BE2C (cell line): ENCODE measurements around the gene SYNDIG1.
"Not testable (repeated sequence)": the region's sequence is repeated elsewhere in the genome, so short reads cannot be mapped to it uniquely, and the experiment has no call there.

Source experiments
- DNase-seq: peaks from one replicate; pipeline ENCODE4 v3.0.0-alpha.2; 2020
- H3K27me3 ChIP-seq: fragments of 250-450 bp; sonication (Bioruptor Pico); 2 replicates; pipeline ENCODE4 v1.5.1; 2020; ENCODE audit warnings: mild to moderate bottlenecking
- H3K36me3 ChIP-seq: fragments of 250-450 bp; sonication (Bioruptor Pico); 2 replicates; pipeline ENCODE4 v1.5.1; 2020; ENCODE audit warnings: mild to moderate bottlenecking
- H3K4me1 ChIP-seq: fragments of 250-450 bp; sonication (Bioruptor Pico); 2 replicates; pipeline ENCODE4 v1.5.1; 2020
- H3K4me3 ChIP-seq: 2 replicates; pipeline ENCODE4 v1.5.1; 2011; ENCODE audit warnings: low read depth, low read length
- H3K9me3 ChIP-seq: fragments of 250-450 bp; sonication (Bioruptor Pico); 2 replicates; pipeline ENCODE4 v1.5.1; 2020
- TF ChIP-seq, protein P1 (sequence below): IDR thresholded peaks from 2 replicates; pipeline ENCODE4 v1.5.1; 2012; ENCODE audit warnings: mild to moderate bottlenecking, low read depth, low read length

The SYNDIG1 gene

DNA sequence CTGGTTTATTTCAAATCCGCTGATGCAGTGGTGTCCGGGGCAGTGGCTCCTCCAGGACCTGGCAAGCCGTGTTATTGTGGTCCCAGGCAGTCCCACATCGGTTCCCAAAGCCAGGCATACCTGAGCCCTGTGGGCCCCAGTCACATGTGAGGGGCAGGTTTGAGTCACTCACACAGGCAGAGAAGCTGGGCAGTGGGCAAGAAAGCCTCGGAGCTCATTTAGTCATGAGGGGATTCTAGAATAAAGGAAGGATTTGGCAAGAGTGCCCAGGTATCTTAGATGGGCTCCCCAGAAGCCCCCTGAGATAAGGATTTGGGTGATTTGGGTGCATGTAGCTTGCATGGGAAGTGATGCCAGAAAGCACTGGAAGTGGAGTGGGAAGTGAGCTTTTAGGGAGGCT lies 37.3 kb downstream of the SYNDIG1 start:
- no peaks in the 10 kb centered on the region for H3K36me3 ChIP-seq
- H3K4me3 ChIP-seq: no peak overlapping the region
- H3K4me1 ChIP-seq: peaks cover 17% of the 10 kb centered on the region
- H3K9me3 ChIP-seq: no peaks in the 10 kb centered on the region
- TF ChIP-seq, protein P1, sequence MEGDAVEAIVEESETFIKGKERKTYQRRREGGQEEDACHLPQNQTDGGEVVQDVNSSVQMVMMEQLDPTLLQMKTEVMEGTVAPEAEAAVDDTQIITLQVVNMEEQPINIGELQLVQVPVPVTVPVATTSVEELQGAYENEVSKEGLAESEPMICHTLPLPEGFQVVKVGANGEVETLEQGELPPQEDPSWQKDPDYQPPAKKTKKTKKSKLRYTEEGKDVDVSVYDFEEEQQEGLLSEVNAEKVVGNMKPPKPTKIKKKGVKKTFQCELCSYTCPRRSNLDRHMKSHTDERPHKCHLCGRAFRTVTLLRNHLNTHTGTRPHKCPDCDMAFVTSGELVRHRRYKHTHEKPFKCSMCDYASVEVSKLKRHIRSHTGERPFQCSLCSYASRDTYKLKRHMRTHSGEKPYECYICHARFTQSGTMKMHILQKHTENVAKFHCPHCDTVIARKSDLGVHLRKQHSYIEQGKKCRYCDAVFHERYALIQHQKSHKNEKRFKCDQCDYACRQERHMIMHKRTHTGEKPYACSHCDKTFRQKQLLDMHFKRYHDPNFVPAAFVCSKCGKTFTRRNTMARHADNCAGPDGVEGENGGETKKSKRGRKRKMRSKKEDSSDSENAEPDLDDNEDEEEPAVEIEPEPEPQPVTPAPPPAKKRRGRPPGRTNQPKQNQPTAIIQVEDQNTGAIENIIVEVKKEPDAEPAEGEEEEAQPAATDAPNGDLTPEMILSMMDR: no peak
- DNase-seq: no peak
- no peaks in the 10 kb centered on the region for H3K27me3 ChIP-seq

DNA sequence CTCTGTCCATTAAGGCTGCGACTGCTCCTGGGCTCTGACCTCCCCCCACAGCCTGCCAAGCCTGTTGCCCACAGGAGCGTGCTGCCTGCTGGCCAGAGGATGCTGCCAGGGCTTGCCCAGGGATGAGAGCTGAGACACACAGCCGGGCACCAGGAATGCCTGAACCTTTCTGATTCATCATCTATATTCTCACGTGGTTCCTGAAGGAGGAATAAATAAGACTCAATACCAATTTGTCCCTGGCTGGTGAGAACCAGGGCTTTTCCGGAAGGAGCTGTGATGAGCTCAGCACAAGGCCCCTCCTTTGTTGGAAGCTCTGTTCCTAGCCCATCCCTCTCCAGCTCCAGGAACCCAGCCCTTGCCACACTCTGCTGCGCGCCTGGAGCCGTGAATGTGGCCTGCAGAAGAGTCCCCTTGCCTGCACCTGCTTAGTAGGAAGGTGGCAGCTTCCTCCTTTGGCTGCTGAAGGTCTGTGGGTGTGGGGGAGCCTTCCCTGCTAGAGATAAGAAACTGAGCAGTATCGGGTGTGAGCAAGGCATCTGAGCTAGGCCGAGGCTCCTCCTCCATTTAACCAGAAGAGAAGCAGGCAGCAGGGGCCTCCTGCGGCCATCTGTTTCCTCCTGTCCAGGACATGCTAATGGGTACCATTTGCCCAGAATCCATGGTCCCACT lies 37.9 kb downstream of the SYNDIG1 start:
- Histone ChIP-seq H3K4me1 (peaks cover 13% of the 10 kb centered on the region), H3K9me3 (no peaks in the 10 kb centered on the region), H3K4me3 (no peak overlapping the region), H3K27me3 (no peaks in the 10 kb centered on the region), H3K36me3 (no peaks in the 10 kb centered on the region)
- no peak for DNase-seq
- TF ChIP-seq, protein P1: no peak

DNA sequence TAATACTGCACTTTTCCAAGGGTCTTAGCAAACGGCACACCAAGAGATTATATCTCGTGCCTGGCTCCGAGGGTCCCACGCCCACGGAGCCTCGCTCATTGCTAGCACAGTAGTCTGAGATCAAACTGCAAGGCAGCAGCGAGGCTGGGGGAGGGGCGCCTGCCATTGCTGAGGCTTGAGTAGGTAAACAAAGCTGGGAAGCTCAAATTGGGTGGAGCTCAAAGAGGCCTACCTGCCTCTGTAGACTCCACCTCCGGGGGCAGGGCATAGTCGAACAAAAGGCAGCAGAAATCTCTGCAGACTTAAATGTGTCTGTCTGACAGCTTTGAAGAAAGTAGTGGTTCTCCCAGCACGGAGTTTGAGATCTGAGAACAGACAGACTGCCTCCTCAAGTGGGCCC lies 43.0 kb downstream of the SYNDIG1 start:
- H3K4me1 ChIP-seq, H3K36me3 ChIP-seq, H3K9me3 ChIP-seq, H3K27me3 ChIP-seq, DNase-seq, H3K4me3 ChIP-seq: not testable (repeated sequence)

DNA sequence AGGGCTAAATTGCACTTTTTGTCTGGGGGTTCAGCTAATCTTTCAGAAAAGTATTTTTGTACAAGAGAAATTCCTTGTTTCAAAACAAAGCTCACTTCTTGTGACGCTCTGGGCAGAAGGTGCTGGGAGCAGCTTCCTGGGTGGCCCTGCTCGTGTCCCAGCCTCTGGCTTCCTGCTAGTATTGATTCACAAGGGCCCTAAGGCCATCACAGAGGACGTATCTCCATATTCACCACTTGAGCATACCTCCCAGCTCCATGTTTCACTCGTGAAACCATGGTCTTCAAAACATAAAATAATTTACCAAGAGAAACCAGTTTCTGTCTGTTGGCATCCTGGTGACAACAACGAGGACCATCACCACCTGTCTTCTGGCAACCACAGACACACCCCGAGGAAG lies 49.1 kb downstream of the SYNDIG1 start:
- Histone ChIP-seq H3K27me3 (no peaks in the 10 kb centered on the region), H3K4me1 (no peaks in the 10 kb centered on the region), H3K4me3 (no peak overlapping the region), H3K36me3 (no peaks in the 10 kb centered on the region), H3K9me3 (no peaks in the 10 kb centered on the region)
- no peak for DNase-seq
- TF ChIP-seq, protein P1: no peak

DNA sequence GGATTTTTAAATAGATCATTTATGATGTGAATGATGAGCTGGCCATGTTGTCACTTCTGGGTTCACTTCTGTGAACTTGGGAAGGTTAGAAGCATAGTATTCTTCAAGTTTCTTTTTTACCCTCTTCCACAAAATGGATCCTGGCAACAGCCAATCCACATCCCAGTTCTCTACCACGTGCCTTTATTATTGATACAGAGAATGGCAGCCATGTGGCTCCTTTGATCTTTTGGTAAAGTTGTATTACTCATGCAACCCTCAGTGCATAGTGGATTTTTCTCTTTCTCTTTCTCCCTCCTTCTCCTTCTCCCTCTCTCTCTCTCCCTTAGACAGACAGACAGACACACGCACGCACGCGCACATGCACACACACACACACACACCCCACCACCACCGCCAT lies 50.0 kb downstream of the SYNDIG1 start:
- TF ChIP-seq, protein P1: no peak
- H3K9me3 ChIP-seq: no peaks in the 10 kb centered on the region
- no peaks in the 10 kb centered on the region for H3K36me3 ChIP-seq
- H3K4me3 ChIP-seq: no peak overlapping the region
- no peak for DNase-seq
- no peaks in the 10 kb centered on the region for H3K4me1 ChIP-seq
- H3K27me3 ChIP-seq: no peaks in the 10 kb centered on the region

DNA sequence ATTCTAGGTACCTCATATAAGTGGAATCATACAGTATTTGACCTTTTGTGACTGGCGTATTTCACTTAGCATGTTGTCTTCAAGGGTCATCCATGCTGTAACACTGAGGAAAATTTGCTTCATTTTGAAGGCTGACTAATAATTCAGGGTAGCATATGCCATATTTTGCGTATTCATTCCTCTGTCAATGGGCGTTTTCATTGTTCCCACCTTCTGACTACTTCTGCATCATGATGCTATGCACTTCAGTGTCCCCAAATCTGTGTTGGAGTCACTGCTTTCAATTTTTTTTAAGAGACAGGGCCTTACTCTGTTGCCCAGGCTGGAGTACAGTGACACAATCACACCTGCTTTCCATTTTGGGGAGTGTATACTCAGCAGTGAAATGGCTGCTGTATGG lies 51.6 kb downstream of the SYNDIG1 start:
- TF ChIP-seq, protein P1: no peak
- no peak overlapping the region for H3K4me3 ChIP-seq
- H3K9me3 ChIP-seq: no peaks in the 10 kb centered on the region
- DNase-seq: no peak
- no peaks in the 10 kb centered on the region for H3K4me1 ChIP-seq
- H3K36me3 ChIP-seq: no peaks in the 10 kb centered on the region
- H3K27me3 ChIP-seq: no peaks in the 10 kb centered on the region
